ENCODE data around the gene DHTKD1. TPM values are rescaled to one million over a fixed set of nuclear protein-coding genes. Genes with fewer than 3 reads are reported as not detected.

DHTKD1 gene
- total and polyA plus RNA-seq, 2 of the 4 experiments (the other 2 are of a cell fraction) = 13.9 to 20.3 TPM

DNA sequence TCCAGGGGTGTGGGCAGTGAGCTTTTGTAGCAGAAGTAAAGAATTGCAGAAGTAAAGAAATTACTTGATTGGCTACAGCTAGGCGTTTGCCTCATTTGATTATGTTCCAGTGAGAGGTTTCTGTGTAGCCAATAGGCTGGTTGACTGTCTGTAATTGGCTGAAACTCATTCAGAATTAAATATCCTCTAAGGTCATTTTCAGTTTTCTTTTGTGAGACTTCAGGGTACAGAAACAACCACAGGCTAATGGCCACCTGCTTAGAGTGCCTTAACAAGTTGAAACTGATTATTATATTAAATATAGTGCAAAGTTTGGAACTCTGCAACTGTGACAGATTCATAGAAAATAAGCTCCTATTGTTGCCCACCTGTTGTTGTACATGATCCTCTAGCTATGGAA lies 71.3 kb downstream of the DHTKD1 start:
- ATAC-seq (ENCODE audit: low read depth) (no peak), DNase-seq (no peak)
- Histone ChIP-seq H4K5ac (ENCODE audit: low read depth, low read length) (no peak overlapping the region), H3K4me3 (ENCODE audit: insufficient read depth, low read depth, low read length) (no peak overlapping the region), H4K8ac (ENCODE audit: low read depth in 2 of 2, low read length in 2 of 2) (no peak overlapping the region), H3K9me1 (ENCODE audit: insufficient read depth, low read length) (peaks cover 9% of the 10 kb centered on the region; the same call in 1 of the 2 replicates), H3K9me3 (ENCODE audit: control insufficient read depth, insufficient read depth, low read length) (no peaks in the 10 kb centered on the region), H3K18ac (ENCODE audit: low read depth, low read length) (no peak overlapping the region), H2AFZ (replicated peaks; ENCODE audit: low read length, poor library complexity) (no peak overlapping the region), H2BK120ac (ENCODE audit: low read depth, low read length) (no peak overlapping the region), H3K4me2 (ENCODE audit: low read depth, low read length) (no peak overlapping the region), H3K27me3 (ENCODE audit: control insufficient read depth, insufficient read depth, low read length) (no peaks in the 10 kb centered on the region), H3K27ac (ENCODE audit: insufficient read depth, low read length) (no peak overlapping the region), H3K4me1 (ENCODE audit: control insufficient read depth, insufficient read depth, low read length) (peaks cover 3% of the 10 kb centered on the region; the same call in 1 of the 2 replicates), H2BK5ac (ENCODE audit: low read depth, low read length, poor library complexity, severe bottlenecking) (no peak overlapping the region), H3K14ac (replicated peaks; ENCODE audit: low read depth, low read length) (no peak overlapping the region), H3K9ac (ENCODE audit: low read depth, low read length) (no peak overlapping the region), H3K36me3 (ENCODE audit: control insufficient read depth, insufficient read depth, low read length) (peaks cover 48% of the 10 kb centered on the region), H3K56ac (ENCODE audit: extremely low read depth, insufficient read depth, low read length) (no peak overlapping the region), H2BK20ac (ENCODE audit: low read depth, low read length) (no peak overlapping the region), H3K4ac (ENCODE audit: low read depth, low read length) (no peak overlapping the region), H2BK15ac (ENCODE audit: low read depth, low read length) (no peak overlapping the region), H3K79me1 (ENCODE audit: low read depth in 1 of 2, low read length in 2 of 2) (peaks cover 2 to 27% of the 10 kb centered on the region in 2 experiments; a peak in 3 of 4 replicates), H4K91ac (ENCODE audit: insufficient read depth, low read depth, low read length) (no peak overlapping the region), H2AK9ac (replicated peaks; ENCODE audit: low read depth, low read length, poor library complexity) (no peak overlapping the region), H2AK5ac (ENCODE audit: low read depth, low read length) (no peak overlapping the region), H3K23ac (ENCODE audit: low read depth, low read length) (no peak overlapping the region), H4K20me1 (ENCODE audit: insufficient read depth, low read length) (no peaks in the 10 kb centered on the region; the same call in 1 of the 2 replicates)
- dilution Hi-C loops (cut with HindIII; ENCODE audit: low sequenced_read_pairs, unreplicated experiment) (no loop called here), in situ Hi-C loops (cut with MboI; ENCODE audit: low sequenced_read_pairs) (no loop called here), intact Hi-C loops (cut with micrococcal nuclease) (no loop called here)
- ChIA-PET POLR2A (ENCODE audit: unreplicated experiment) (no interaction called here), CTCF (no interaction called here)
- WGBS, 2 experiments (ENCODE audit: extremely low coverage in 2 of 2, insufficient read length in 1 of 2) = no CpG with 5 or more reads among the region's 1 CpG
- no peak for TF ChIP-seq BHLHE40 (IDR thresholded peaks at IDR 0.05; ENCODE audit: low read depth, low read length)
- no peak for TF ChIP-seq RAD21 (IDR thresholded peaks at IDR 0.05; ENCODE audit: low read length)
- no peak for TF ChIP-seq USF2 (IDR thresholded peaks at IDR 0.05; ENCODE audit: low read depth, low read length)
- TF ChIP-seq RFX5 (IDR thresholded peaks at IDR 0.05; ENCODE audit: low read depth, low read length) = no peak
- TF ChIP-seq SMC3 (IDR thresholded peaks at IDR 0.05; ENCODE audit: low read depth, low read length) = no peak
- no peak for TF ChIP-seq MXI1 (IDR thresholded peaks at IDR 0.05; ENCODE audit: borderline replicate concordance, low read depth, low read length)
- TF ChIP-seq NFE2L2 (IDR thresholded peaks at IDR 0.05; ENCODE audit: low read depth, low read length) = no peak
- TF ChIP-seq CEBPB (IDR thresholded peaks at IDR 0.05; ENCODE audit: low read depth, low read length) = no peak
- TF ChIP-seq POLR2A (IDR thresholded peaks at IDR 0.05; ENCODE audit: low read depth, low read length) = no peak
- TF ChIP-seq RCOR1 (IDR thresholded peaks at IDR 0.05; ENCODE audit: insufficient replicate concordance, low read length) = no peak
- no peak for TF ChIP-seq CTCF (conservative IDR thresholded peaks at IDR 0.05; ENCODE audit: low read depth, low read length)
- TF ChIP-seq FOS (IDR thresholded peaks at IDR 0.05; ENCODE audit: low read depth, low read length) = no peak
- no peak for TF ChIP-seq CHD1 (IDR thresholded peaks at IDR 0.05; ENCODE audit: low read depth, low read length)
- no peak for TF ChIP-seq ELK1 (IDR thresholded peaks at IDR 0.05; ENCODE audit: borderline replicate concordance, low read depth, low read length)
- BruUV-seq (replicated peaks) = no TSS peak

Data from IMR-90 (cell line).